MM.1S (cell line): Measurements from ENCODE around the gene MYBPC3.

Source experiments
- DNase-seq: peaks from one replicate; pipeline ENCODE4 v3.0.0-alpha.2; 2015
- H2AFZ ChIP-seq: fragments of 300-600 bp; sonication (generic); 2 replicates; pipeline ENCODE4 v1.6.0; 2016; ENCODE audit warnings: antibody characterized with exemption, low read length
- H3F3A ChIP-seq: fragments of 300-600 bp; sonication (generic); 2 replicates; pipeline ENCODE4 v1.6.1; 2016; ENCODE audit warnings: mild to moderate bottlenecking, antibody characterized with exemption, low read length, moderate library complexity, mixed read lengths; ENCODE audit not compliant: insufficient read depth
- H3K27ac ChIP-seq: fragments of 300-600 bp; sonication (generic); 2 replicates; pipeline ENCODE4 v1.5.1; 2016; ENCODE audit warnings: mild to moderate bottlenecking, low read length
- H3K27me3 ChIP-seq: fragments of 300-600 bp; sonication (generic); replicated peaks from 2 replicates; pipeline ENCODE4 v1.6.0; 2016; ENCODE audit warnings: low read length; ENCODE audit not compliant: insufficient read depth
- H3K36me3 ChIP-seq: fragments of 300-600 bp; sonication (generic); replicated peaks from 2 replicates; pipeline ENCODE4 v1.6.1; 2016; ENCODE audit warnings: mild to moderate bottlenecking, low read length, mixed read lengths; ENCODE audit not compliant: insufficient read depth
- H3K4me1 ChIP-seq: fragments of 300-600 bp; sonication (generic); 2 replicates; pipeline ENCODE4 v1.6.1; 2016; ENCODE audit warnings: low read length, mixed read lengths
- H3K4me2 ChIP-seq: fragments of 300-600 bp; sonication (generic); 2 replicates; pipeline ENCODE4 v1.6.0; 2016; ENCODE audit warnings: low read depth, low read length
- H3K4me3 ChIP-seq: fragments of 300-600 bp; sonication (generic); 2 replicates; pipeline ENCODE4 v1.5.1; 2016; ENCODE audit warnings: low read length, mixed read lengths
- H3K79me2 ChIP-seq: fragments of 300-600 bp; sonication (generic); 2 replicates; pipeline ENCODE4 v1.6.1; 2016; ENCODE audit warnings: mixed run types, low read length, mixed read lengths
- H3K9ac ChIP-seq: fragments of 300-600 bp; sonication (generic); 2 replicates; pipeline ENCODE4 v1.6.1; 2016; ENCODE audit warnings: low read length, mixed read lengths
- H3K9me2 ChIP-seq: fragments of 300-600 bp; sonication (generic); replicated peaks from 2 replicates; pipeline ENCODE4 v1.6.1; 2016; ENCODE audit warnings: mild to moderate bottlenecking, low read length, mixed read lengths; ENCODE audit not compliant: insufficient read depth
- H3K9me3 ChIP-seq: fragments of 300-600 bp; sonication (generic); replicated peaks from 2 replicates; pipeline ENCODE4 v1.6.1; 2016; ENCODE audit warnings: mild to moderate bottlenecking, low read length, mixed read lengths; ENCODE audit not compliant: insufficient read depth
- H4K20me1 ChIP-seq: fragments of 300-600 bp; sonication (generic); 2 replicates; pipeline ENCODE4 v1.6.1; 2016; ENCODE audit warnings: mild to moderate bottlenecking, low read length, moderate library complexity, mixed read lengths; ENCODE audit not compliant: insufficient read depth
- EZH2 ChIP-seq: fragments of 300-600 bp; sonication (generic); optimal IDR thresholded peaks from 2 replicates; pipeline ENCODE3; 2017; ENCODE audit warnings: low read depth, mild to moderate bottlenecking, antibody characterized with exemption, low read length, mixed read lengths
- EZH2phosphoT487 ChIP-seq: fragments of 300-600 bp; sonication (generic); IDR thresholded peaks from 2 replicates; pipeline ENCODE4 v1.6.1; 2018; ENCODE audit warnings: antibody characterized with exemption, low read length
- TF ChIP-seq, protein P1 (sequence below): fragments of 300-600 bp; sonication (generic); IDR thresholded peaks from 2 replicates; pipeline ENCODE4 v1.5.1; 2016; ENCODE audit warnings: antibody characterized with exemption, low read length, mixed read lengths

MYBPC3 gene

DNA sequence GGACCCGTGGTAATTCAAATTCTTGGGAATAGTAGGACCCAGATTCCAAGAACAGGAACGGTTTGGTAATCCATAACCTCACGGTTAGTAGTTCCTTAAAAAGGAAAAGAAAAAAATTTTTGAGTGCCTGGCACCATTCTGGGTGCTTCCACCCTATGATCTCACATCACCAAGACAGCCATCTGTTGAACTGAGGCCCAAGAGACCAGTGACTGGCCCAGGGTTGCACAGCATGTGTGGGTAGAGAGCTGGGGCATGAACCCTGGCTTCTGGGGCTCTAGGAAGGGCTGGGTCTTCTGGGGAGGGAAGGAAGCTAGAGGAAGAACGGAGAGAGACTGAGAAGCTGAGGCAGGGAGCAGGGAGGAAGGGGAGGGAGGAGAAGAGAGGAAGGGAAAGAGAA, 30.6 kb upstream of the MYBPC3 start:
- Histone ChIP-seq H3K4me2 (no peak overlapping the region), H3K9me2 (no peaks in the 10 kb centered on the region), H3K36me3 (no peaks in the 10 kb centered on the region), H3K4me1 (0 out of 2 replicates have a peak, but pooled peaks cover 7% of the 10 kb centered on the region), H3K9me3 (no peaks in the 10 kb centered on the region), H2AFZ (no peak overlapping the region), H3K27me3 (no peaks in the 10 kb centered on the region), H4K20me1 (no peaks in the 10 kb centered on the region), H3K27ac (no peak overlapping the region), H3K9ac (no peak overlapping the region), H3K4me3 (no peak overlapping the region), H3K79me2 (no peaks in the 10 kb centered on the region), H3F3A (no peaks in the 10 kb centered on the region)
- TF ChIP-seq EZH2phosphoT487 (no peak), EZH2 (no peak)
- TF ChIP-seq, protein P1, sequence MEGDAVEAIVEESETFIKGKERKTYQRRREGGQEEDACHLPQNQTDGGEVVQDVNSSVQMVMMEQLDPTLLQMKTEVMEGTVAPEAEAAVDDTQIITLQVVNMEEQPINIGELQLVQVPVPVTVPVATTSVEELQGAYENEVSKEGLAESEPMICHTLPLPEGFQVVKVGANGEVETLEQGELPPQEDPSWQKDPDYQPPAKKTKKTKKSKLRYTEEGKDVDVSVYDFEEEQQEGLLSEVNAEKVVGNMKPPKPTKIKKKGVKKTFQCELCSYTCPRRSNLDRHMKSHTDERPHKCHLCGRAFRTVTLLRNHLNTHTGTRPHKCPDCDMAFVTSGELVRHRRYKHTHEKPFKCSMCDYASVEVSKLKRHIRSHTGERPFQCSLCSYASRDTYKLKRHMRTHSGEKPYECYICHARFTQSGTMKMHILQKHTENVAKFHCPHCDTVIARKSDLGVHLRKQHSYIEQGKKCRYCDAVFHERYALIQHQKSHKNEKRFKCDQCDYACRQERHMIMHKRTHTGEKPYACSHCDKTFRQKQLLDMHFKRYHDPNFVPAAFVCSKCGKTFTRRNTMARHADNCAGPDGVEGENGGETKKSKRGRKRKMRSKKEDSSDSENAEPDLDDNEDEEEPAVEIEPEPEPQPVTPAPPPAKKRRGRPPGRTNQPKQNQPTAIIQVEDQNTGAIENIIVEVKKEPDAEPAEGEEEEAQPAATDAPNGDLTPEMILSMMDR = no peak
- no peak for DNase-seq

DNA sequence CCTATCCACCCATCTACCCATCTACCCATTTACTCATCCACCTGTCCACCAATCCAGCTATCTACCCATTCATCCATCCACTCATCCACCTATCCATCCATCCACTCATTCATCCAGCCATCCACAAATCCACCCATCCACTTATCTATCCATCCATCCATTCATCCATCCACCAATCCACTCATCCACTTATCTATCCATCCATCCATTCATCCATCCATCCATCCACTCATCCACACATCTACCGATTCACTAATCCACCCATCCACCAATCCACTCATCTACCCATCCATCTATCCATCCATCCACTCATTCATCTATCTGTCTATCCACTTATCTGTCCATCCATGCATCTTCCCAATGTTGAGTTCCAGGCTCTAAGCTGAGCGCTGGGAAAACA, 27.6 kb upstream of the MYBPC3 start:
- DNase-seq = no peak
- H3K27ac ChIP-seq = no peak overlapping the region
- H3K9me2 ChIP-seq = no peaks in the 10 kb centered on the region
- no peaks in the 10 kb centered on the region for H4K20me1 ChIP-seq
- H3K4me1 ChIP-seq = 0 out of 2 replicates have a peak, but pooled peaks cover 7% of the 10 kb centered on the region
- H3F3A ChIP-seq = no peaks in the 10 kb centered on the region
- no peaks in the 10 kb centered on the region for H3K9me3 ChIP-seq
- H3K27me3 ChIP-seq = no peaks in the 10 kb centered on the region
- H3K9ac ChIP-seq = no peak overlapping the region
- H3K4me2 ChIP-seq = no peak overlapping the region
- TF ChIP-seq EZH2 (no peak), EZH2phosphoT487 (no peak)
- TF ChIP-seq, protein P1 = no peak
- no peaks in the 10 kb centered on the region for H3K36me3 ChIP-seq
- H3K4me3 ChIP-seq = no peak overlapping the region
- no peak overlapping the region for H2AFZ ChIP-seq
- H3K79me2 ChIP-seq = no peaks in the 10 kb centered on the region

- H3K4me1 ChIP-seq = 0 out of 2 replicates have a peak, but pooled peaks cover 7% of the 10 kb centered on the region
- no peak overlapping the region for H2AFZ ChIP-seq
- H3K9me2 ChIP-seq = no peaks in the 10 kb centered on the region
- no peaks in the 10 kb centered on the region for H3K27me3 ChIP-seq
- no peaks in the 10 kb centered on the region for H4K20me1 ChIP-seq
- H3K4me3 ChIP-seq = no peak overlapping the region
- no peaks in the 10 kb centered on the region for H3K79me2 ChIP-seq
- no peak overlapping the region for H3K27ac ChIP-seq
- H3K36me3 ChIP-seq = no peaks in the 10 kb centered on the region
- no peak overlapping the region for H3K9ac ChIP-seq
- no peaks in the 10 kb centered on the region for H3K9me3 ChIP-seq
- no peak overlapping the region for H3K4me2 ChIP-seq
- TF ChIP-seq EZH2phosphoT487 = no peak
- TF ChIP-seq EZH2 = no peak
- TF ChIP-seq, protein P1 = no peak
- H3F3A ChIP-seq = no peaks in the 10 kb centered on the region
- no peak for DNase-seq
Measured at GRCh38 chr11:47379317-47379716, 26.8 kb upstream of the MYBPC3 start.
